ENCODE data around the gene TSPAN18. TPM values are rescaled to one million over a fixed set of nuclear protein-coding genes. Genes with fewer than 3 reads are reported as not detected.

TSPAN18 gene
- total RNA-seq, 3 donors from 2014 or later, result 1.0 to 2.0 (median 1.8) TPM

DNA sequence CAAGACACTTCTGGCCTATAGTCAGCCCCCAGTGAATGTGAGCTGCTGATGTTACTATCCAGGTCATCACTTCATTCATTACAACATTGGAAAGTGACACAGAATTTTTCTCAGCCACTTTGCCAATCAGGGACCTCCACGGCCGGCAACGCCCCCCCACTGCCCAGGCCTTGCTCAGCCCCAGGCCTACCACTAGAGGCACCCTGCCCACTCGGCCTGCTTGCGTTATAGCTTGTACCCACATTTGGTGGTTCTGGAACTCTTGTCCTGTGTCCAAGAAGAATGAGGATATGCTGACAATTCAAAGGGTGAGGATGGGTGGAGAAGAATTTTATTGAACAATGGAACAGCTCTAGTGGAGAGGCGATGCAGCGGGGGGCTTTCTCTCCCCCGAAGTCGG lies 96.2 kb downstream of the TSPAN18 start:
- no peaks in the 10 kb centered on the region for H3K4me1 ChIP-seq
- intact Hi-C loops (cut with DNase I; ENCODE audit: low total_unique reads), result no loop called here
- no peaks in the 10 kb centered on the region for H3K36me3 ChIP-seq
- no peak for TF ChIP-seq POLR2A (IDR thresholded peaks at IDR 0.05)
- TF ChIP-seq, protein P1, sequence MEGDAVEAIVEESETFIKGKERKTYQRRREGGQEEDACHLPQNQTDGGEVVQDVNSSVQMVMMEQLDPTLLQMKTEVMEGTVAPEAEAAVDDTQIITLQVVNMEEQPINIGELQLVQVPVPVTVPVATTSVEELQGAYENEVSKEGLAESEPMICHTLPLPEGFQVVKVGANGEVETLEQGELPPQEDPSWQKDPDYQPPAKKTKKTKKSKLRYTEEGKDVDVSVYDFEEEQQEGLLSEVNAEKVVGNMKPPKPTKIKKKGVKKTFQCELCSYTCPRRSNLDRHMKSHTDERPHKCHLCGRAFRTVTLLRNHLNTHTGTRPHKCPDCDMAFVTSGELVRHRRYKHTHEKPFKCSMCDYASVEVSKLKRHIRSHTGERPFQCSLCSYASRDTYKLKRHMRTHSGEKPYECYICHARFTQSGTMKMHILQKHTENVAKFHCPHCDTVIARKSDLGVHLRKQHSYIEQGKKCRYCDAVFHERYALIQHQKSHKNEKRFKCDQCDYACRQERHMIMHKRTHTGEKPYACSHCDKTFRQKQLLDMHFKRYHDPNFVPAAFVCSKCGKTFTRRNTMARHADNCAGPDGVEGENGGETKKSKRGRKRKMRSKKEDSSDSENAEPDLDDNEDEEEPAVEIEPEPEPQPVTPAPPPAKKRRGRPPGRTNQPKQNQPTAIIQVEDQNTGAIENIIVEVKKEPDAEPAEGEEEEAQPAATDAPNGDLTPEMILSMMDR (IDR thresholded peaks at IDR 0.05), result no peak
- no peak for TF ChIP-seq POLR2AphosphoS5 (IDR thresholded peaks at IDR 0.05)
- peaks cover 4 to 8% of the 10 kb centered on the region in 2 donors for H3K9me3 ChIP-seq
- H3K4me3 ChIP-seq, result no peak overlapping the region
- no peak overlapping the region for H3K27ac ChIP-seq
- no peak for DNase-seq (ENCODE audit: low spot score in 2 of 2)
- no peaks in the 10 kb centered on the region for H3K27me3 ChIP-seq

DNA sequence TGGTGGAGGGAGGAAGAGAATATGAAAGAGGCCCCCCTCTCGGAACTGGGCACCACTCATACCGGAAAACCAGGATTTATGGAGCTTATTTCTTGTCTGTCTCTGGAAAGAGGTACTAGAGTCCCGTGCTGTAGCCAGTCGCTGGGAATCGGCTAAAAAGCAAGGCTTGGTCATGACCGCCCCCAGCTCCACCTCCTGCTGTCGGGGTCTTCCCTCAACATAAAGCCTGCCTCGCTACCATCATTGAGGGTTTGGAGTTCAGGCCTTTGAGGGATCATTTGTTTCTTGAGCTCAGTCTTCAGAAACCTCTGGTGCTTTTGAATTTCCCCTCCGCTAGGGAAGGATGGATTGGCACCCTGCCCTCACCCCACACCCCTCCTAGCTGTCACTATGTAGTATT lies 97.1 kb downstream of the TSPAN18 start:
- intact Hi-C loops (cut with DNase I; ENCODE audit: low total_unique reads), result no loop called here
- Histone ChIP-seq H3K27ac (no peak overlapping the region), H3K27me3 (no peaks in the 10 kb centered on the region), H3K36me3 (no peaks in the 10 kb centered on the region), H3K4me1 (no peaks in the 10 kb centered on the region), H3K9me3 (peaks cover 4 to 8% of the 10 kb centered on the region in 2 donors), H3K4me3 (no peak overlapping the region)
- TF ChIP-seq POLR2A (IDR thresholded peaks at IDR 0.05) (no peak), POLR2AphosphoS5 (IDR thresholded peaks at IDR 0.05) (no peak)
- TF ChIP-seq, protein P1 (IDR thresholded peaks at IDR 0.05), result no peak
- no peak for DNase-seq (ENCODE audit: low spot score in 2 of 2)

DNA sequence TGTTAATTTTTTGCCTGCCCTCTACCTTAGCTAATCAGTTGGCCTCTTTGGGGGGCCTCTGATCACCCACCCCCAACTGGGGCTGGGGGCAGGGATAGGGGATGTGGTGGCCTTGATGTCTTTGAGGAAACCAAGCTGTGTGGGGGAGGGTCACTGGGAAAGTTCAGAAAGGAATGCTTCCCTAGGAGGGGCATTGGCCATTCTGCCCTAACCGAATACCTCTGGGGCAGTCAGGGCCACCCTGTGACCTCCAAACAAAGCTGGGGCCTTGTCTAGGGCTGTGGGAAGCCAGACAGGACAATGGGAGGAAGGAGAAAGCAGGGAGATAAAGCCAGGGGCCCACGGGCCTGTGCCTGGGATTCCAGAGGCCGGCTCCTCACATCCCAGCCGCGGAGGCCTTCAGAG lies 97.5 kb downstream of the TSPAN18 start:
- TF ChIP-seq POLR2A (IDR thresholded peaks at IDR 0.05), result no peak
- TF ChIP-seq, protein P1 (IDR thresholded peaks at IDR 0.05), result no peak
- no peak for TF ChIP-seq POLR2AphosphoS5 (IDR thresholded peaks at IDR 0.05)
- Histone ChIP-seq H3K27ac (no peak overlapping the region), H3K4me1 (no peaks in the 10 kb centered on the region), H3K27me3 (no peaks in the 10 kb centered on the region), H3K9me3 (peaks cover 4 to 8% of the 10 kb centered on the region in 2 donors), H3K4me3 (no peak overlapping the region), H3K36me3 (no peaks in the 10 kb centered on the region)
- intact Hi-C loops (cut with DNase I; ENCODE audit: low total_unique reads), result no loop called here
- no peak for DNase-seq (ENCODE audit: low spot score in 2 of 2)

DNA sequence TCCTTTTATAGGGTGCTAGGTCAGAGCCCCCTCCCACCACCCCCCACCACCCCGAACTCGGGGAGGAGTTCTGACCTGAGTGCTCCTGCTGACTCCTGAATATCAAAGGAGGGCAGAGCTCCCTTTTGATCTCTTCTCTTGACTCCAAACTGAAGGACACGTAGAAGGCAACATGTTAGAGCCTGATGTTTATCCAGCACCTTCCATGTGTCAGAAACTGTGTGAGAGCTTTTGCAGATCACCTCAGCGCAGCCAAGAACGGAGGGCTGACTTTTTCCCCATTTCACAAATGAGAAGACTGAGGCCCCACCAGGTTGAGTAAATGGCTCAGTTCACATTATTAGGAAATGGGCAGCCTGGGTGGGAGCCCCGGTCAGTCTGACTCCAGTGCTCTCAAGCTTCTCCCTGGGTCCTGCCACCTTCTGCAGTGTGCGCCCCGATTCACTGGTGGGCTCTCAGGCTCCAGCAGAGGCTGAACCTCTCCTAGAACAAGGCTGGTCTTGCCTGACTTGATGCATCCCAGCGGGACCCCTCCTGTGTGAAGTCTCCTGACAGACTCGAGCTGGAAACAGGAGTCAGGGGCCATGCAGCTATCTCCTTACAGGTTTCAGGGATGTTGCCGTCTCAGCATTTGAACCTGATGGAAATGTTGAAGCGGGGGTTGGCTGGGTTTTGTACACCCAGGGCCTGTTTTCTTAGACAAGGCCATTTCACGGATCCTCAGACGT lies 98.5 kb downstream of the TSPAN18 start:
- intact Hi-C loops (cut with DNase I; ENCODE audit: low total_unique reads), result no loop called here
- peaks cover 4 to 8% of the 10 kb centered on the region in 2 donors for H3K9me3 ChIP-seq
- H3K4me1 ChIP-seq, result no peaks in the 10 kb centered on the region
- TF ChIP-seq POLR2A (IDR thresholded peaks at IDR 0.05), result no peak
- no peak for TF ChIP-seq POLR2AphosphoS5 (IDR thresholded peaks at IDR 0.05)
- TF ChIP-seq, protein P1 (IDR thresholded peaks at IDR 0.05), result no peak
- no peak for DNase-seq (ENCODE audit: low spot score in 2 of 2)
- no peak overlapping the region for H3K4me3 ChIP-seq
- no peaks in the 10 kb centered on the region for H3K27me3 ChIP-seq
- H3K27ac ChIP-seq, result no peak overlapping the region
- H3K36me3 ChIP-seq, result no peaks in the 10 kb centered on the region

DNA sequence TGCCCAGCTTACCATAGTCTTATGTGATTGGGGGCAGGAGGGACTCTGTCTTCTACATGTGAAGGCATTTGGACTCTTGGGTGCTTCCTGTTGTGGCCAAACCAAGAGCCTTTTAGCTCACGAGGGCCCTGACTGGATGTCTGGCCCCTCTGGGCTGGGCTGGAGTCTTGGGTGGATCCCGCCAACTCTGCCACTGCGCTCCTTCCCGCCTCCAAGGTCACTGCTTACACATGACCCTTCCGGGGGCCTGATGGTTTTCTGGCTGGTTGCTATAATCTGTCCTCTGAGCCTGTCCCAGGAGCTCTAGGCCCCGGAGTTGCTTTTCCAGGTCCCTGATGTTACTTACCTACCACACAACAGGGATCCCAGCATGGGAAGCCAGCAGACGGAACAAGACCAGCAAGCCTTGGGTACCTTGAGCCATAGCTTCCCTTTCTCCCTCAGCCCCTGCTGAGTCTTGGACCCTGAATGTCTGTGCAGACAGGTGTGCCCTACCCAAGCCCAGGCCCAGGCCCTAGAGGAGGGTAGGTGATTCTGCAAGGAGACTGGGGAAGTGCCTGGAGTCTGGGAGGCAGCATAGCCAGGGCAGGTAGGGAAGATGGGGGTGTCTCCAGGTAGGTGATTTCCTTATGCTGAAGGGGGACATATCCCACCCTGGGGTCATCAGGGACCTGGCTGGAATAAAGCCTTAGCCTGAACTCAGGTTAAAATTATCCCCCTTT lies 100.3 kb downstream of the TSPAN18 start:
- H3K9me3 ChIP-seq, result peaks cover 4 to 8% of the 10 kb centered on the region in 2 donors
- intact Hi-C loops (cut with DNase I; ENCODE audit: low total_unique reads), result no loop called here
- H3K36me3 ChIP-seq, result no peaks in the 10 kb centered on the region
- DNase-seq (ENCODE audit: low spot score in 2 of 2), result no peak
- no peak overlapping the region for H3K4me3 ChIP-seq
- no peak overlapping the region for H3K27ac ChIP-seq
- TF ChIP-seq, protein P1 (IDR thresholded peaks at IDR 0.05), result no peak
- TF ChIP-seq POLR2A (IDR thresholded peaks at IDR 0.05) (no peak), POLR2AphosphoS5 (IDR thresholded peaks at IDR 0.05) (no peak)
- no peaks in the 10 kb centered on the region for H3K4me1 ChIP-seq
- H3K27me3 ChIP-seq, result no peaks in the 10 kb centered on the region

Data from breast epithelium (tissue), 4 donors.